KMS-11 (cell line): Measurements from ENCODE around the gene SREK1IP1.
"Not testable (repeated sequence)": the region's sequence is repeated elsewhere in the genome, so short reads cannot be mapped to it uniquely, and the experiment has no call there.

Source experiments
- H2AFZ ChIP-seq: fragments of 200-600 bp; sonication (generic); 2 replicates; pipeline ENCODE4 v1.6.1; 2016; ENCODE audit warnings: antibody characterized with exemption, mixed run types, low read depth
- H3K27ac ChIP-seq: fragments of 200-600 bp; sonication (generic); 2 replicates; pipeline ENCODE4 v1.6.1; 2016; ENCODE audit warnings: mild to moderate bottlenecking, mixed run types
- H3K27me3 ChIP-seq: fragments of 200-600 bp; sonication (generic); 2 replicates; pipeline ENCODE4 v1.6.1; 2017; ENCODE audit warnings: mild to moderate bottlenecking, low read depth, mixed run types, moderate library complexity; ENCODE audit not compliant: insufficient read depth
- H3K36me3 ChIP-seq: fragments of 200-600 bp; sonication (generic); 2 replicates; pipeline ENCODE4 v1.6.1; 2017; ENCODE audit warnings: mild to moderate bottlenecking, mixed run types; ENCODE audit not compliant: insufficient read depth
- H3K4me1 ChIP-seq: fragments of 200-600 bp; sonication (generic); 2 replicates; pipeline ENCODE4 v1.6.1; 2016; ENCODE audit warnings: mild to moderate bottlenecking, low read depth, mixed run types; ENCODE audit not compliant: poor library complexity, severe bottlenecking
- H3K4me2 ChIP-seq: fragments of 200-600 bp; sonication (generic); 2 replicates; pipeline ENCODE4 v1.7.0; 2016; ENCODE audit warnings: mild to moderate bottlenecking, mixed run types
- H3K4me3 ChIP-seq: fragments of 200-600 bp; sonication (generic); IDR thresholded peaks from 2 replicates; pipeline ENCODE4 v1.6.1; 2017; ENCODE audit warnings: low read depth, low read length, mixed read lengths; ENCODE audit not compliant: insufficient read depth
- H3K79me2 ChIP-seq: fragments of 200-600 bp; sonication (generic); 2 replicates; pipeline ENCODE4 v1.6.1; 2016; ENCODE audit warnings: low read depth, mixed run types; ENCODE audit not compliant: insufficient read depth
- H3K9ac ChIP-seq: fragments of 200-600 bp; sonication (generic); 2 replicates; pipeline ENCODE4 v1.6.1; 2016; ENCODE audit warnings: mild to moderate bottlenecking, mixed run types
- H4K20me1 ChIP-seq: fragments of 200-600 bp; sonication (generic); 2 replicates; pipeline ENCODE4 v1.6.1; 2016; ENCODE audit warnings: mild to moderate bottlenecking, mixed run types; ENCODE audit not compliant: insufficient read depth
- TF ChIP-seq, protein P1 (sequence below): fragments of 200-600 bp; sonication (generic); conservative IDR thresholded peaks from 2 replicates; pipeline ENCODE4 v1.6.1; 2017; ENCODE audit warnings: low read depth, mild to moderate bottlenecking, antibody characterized with exemption, low read length, moderate library complexity, mixed read lengths

Gene SREK1IP1

DNA sequence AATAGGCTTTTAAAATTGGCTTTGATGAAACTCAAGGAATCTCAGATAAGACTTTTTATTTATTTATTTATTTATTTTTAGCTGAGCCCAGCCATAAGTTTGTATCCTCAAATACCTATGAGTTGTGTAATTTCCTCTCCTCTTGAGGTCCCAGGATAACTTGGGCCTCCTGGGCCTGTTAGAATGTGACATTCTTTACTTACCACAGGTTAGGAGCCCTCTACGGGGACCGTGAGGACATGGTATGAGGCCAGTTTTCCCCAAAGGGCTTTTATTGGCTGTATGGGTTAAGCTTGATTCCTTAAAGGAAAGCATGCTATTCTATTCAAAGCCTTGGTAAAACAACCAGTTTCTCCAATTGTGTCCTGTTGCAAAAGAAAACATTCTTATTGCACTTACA lies 61.3 kb downstream of the SREK1IP1 start:
- Histone ChIP-seq H3K27ac (no peak overlapping the region), H3K9ac (no peak overlapping the region), H3K27me3 (no peaks in the 10 kb centered on the region), H4K20me1 (no peaks in the 10 kb centered on the region), H3K79me2 (no peaks in the 10 kb centered on the region), H3K4me2 (no peak overlapping the region), H3K36me3 (no peaks in the 10 kb centered on the region), H3K4me1 (no peaks in the 10 kb centered on the region), H2AFZ (no peak overlapping the region), H3K4me3 (no peak overlapping the region)
- TF ChIP-seq, protein P1, sequence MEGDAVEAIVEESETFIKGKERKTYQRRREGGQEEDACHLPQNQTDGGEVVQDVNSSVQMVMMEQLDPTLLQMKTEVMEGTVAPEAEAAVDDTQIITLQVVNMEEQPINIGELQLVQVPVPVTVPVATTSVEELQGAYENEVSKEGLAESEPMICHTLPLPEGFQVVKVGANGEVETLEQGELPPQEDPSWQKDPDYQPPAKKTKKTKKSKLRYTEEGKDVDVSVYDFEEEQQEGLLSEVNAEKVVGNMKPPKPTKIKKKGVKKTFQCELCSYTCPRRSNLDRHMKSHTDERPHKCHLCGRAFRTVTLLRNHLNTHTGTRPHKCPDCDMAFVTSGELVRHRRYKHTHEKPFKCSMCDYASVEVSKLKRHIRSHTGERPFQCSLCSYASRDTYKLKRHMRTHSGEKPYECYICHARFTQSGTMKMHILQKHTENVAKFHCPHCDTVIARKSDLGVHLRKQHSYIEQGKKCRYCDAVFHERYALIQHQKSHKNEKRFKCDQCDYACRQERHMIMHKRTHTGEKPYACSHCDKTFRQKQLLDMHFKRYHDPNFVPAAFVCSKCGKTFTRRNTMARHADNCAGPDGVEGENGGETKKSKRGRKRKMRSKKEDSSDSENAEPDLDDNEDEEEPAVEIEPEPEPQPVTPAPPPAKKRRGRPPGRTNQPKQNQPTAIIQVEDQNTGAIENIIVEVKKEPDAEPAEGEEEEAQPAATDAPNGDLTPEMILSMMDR, result no peak

DNA sequence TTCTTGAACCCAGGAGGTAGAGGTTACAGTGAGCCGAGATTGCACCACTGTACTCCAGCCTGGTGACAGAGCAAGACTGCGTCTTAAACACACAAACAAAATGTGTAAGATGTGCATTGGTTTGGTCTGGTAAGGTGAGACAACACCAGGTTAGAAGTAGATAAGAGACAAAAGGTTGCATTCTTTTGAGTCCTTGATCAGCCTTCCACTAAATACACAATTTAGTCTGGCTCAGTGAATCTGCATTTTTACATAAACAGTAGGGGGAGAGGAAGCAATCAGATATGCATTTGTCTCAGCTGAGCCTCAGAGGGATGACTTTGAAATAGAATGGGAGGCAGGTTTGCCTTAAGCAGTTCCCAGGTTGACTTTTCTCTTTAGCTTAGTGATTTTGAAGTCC lies 62.4 kb downstream of the SREK1IP1 start:
- not testable (repeated sequence) for H3K4me2 ChIP-seq, H3K79me2 ChIP-seq, H3K27me3 ChIP-seq, H3K4me3 ChIP-seq, H3K4me1 ChIP-seq, H2AFZ ChIP-seq, H4K20me1 ChIP-seq, H3K27ac ChIP-seq, H3K9ac ChIP-seq, H3K36me3 ChIP-seq

DNA sequence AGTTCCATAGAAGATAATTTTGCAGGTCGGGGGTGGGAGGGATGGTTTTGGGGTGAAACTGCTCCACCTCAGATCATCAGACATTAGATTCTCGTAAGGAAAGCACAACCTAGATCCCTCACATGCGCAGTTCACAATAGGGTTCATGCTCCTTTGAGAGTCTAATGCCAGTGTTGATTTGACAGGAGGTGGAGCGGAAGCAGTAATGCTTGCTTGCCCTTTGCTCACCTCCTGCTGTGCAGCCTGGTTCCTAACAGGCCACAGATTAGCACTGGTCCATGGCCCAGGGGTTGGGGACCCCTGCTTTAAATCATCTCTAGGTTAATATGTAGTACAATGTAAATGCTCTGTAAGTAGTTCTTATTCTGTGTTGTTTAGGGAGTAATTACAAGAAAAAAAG lies 67.7 kb downstream of the SREK1IP1 start:
- no peak overlapping the region for H3K9ac ChIP-seq
- no peaks in the 10 kb centered on the region for H3K27me3 ChIP-seq
- no peak overlapping the region for H2AFZ ChIP-seq
- no peak overlapping the region for H3K4me3 ChIP-seq
- TF ChIP-seq, protein P1, result no peak
- no peak overlapping the region for H3K27ac ChIP-seq
- no peaks in the 10 kb centered on the region for H3K36me3 ChIP-seq
- H3K4me1 ChIP-seq, result no peaks in the 10 kb centered on the region
- H3K79me2 ChIP-seq, result no peaks in the 10 kb centered on the region
- no peak overlapping the region for H3K4me2 ChIP-seq
- no peaks in the 10 kb centered on the region for H4K20me1 ChIP-seq

DNA sequence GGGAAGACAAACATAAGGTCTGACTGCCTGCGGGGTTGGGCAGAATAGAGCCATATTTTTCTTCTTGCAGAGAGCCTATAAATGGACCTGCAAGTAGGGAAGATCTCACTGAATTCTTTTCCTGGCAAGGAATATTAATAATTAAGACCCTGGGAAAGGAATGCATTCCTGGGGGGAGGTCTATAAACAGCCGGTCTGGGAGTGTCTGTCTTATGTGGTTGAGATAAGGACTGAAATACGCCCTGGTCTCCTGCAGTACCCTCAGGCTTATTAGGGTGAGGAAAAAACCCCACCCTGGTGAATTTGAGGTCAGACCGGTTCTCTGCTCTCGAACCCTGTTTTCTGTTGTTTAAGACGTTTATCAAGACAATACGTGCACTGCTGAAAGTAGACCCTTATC lies 72.1 kb downstream of the SREK1IP1 start:
- H3K27ac ChIP-seq, H3K79me2 ChIP-seq, H3K4me3 ChIP-seq, H2AFZ ChIP-seq, H4K20me1 ChIP-seq, H3K4me1 ChIP-seq, H3K4me2 ChIP-seq, H3K36me3 ChIP-seq, H3K9ac ChIP-seq, H3K27me3 ChIP-seq: not testable (repeated sequence)

DNA sequence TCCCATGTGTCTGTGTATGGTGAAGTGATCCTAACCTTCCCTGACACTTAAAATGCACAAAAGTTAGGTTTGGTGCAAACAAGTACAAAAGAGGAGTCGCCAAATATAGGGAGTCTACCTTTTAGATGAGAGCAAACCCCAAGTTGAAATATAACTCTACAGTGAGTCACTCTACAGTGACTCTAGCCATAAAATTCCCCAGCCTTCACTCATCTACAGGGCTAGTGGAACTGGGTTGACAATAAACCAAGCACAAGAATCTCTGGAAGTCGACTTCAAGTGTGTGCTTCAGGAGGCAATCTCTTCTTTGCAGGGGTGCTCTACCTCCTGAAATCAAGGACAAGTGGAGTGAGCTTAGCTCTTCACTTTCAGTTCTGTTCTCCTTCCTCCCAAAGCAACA lies 74.9 kb downstream of the SREK1IP1 start:
- no peaks in the 10 kb centered on the region for H3K36me3 ChIP-seq
- no peaks in the 10 kb centered on the region for H4K20me1 ChIP-seq
- no peak overlapping the region for H3K4me3 ChIP-seq
- no peak overlapping the region for H3K9ac ChIP-seq
- TF ChIP-seq, protein P1, result no peak
- no peaks in the 10 kb centered on the region for H3K4me1 ChIP-seq
- H3K79me2 ChIP-seq, result no peaks in the 10 kb centered on the region
- H2AFZ ChIP-seq, result no peak overlapping the region
- no peak overlapping the region for H3K4me2 ChIP-seq
- H3K27ac ChIP-seq, result no peak overlapping the region
- H3K27me3 ChIP-seq, result no peaks in the 10 kb centered on the region
